ENCODE results near the gene OPN5.
A peak's percentile ranks its signal among the peaks of the same experiment; 100 is the strongest.
"Not testable (repeated sequence)": the region's sequence is repeated elsewhere in the genome, so short reads cannot be mapped to it uniquely, and the experiment has no call there.

OPN5 gene, protein sequence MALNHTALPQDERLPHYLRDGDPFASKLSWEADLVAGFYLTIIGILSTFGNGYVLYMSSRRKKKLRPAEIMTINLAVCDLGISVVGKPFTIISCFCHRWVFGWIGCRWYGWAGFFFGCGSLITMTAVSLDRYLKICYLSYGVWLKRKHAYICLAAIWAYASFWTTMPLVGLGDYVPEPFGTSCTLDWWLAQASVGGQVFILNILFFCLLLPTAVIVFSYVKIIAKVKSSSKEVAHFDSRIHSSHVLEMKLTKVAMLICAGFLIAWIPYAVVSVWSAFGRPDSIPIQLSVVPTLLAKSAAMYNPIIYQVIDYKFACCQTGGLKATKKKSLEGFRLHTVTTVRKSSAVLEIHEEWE

DNA sequence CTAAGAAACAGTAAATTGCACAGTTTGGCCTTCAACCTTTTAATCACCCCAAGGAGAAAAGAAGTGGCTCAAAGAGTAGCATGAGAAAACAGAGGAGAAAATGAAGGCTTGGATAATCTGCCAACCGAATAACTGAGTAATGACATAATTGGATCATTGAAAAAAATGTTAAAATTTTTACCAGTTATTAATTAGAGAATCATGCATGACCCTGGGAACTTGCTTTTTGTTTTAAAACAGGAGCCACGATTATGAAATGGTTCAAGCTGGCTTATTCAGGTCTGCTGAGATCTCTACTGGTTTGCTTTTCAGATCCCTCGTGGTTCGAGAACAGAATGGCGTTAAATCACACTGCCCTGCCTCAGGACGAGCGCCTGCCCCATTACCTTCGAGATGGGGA lies at the start of gene OPN5:
TSS of gene OPN5 (plus strand) at position 301 of the 400 bp plus-strand sequence. CDS start at position 336, 35 bp downstream.
- DNase-seq, result no peak

DNA sequence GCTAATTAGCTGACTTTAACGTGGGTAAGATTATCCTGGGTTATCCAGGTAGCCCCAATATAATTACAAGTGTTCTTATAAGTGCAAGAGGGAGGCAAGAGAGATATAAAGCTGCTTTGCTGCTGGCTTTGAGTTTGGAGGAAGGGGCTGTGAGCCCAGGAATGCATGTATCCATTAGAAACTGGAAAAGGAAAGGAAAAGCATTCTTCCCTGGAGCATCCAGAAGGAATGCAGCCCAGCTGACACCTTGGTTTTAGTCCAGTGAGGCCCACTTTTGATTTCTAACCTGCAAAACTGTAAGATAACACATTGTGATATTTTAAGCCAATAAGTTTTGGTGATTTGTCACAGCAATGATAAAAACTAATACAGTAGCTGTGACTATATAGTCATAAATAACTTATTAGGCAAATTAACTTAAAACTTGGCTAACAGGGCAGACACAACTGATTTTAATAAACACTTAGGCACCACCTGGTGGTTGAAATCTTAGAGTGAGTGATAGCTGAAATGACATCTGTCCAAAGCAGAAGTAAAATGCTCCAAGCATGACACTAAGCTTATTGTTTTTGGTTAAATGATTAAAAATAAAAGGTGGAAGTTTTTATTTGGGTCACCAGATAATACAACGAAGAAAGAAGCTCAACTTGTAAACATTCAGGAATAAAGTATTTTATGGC lies 47.8 kb upstream of the OPN5 start:
- peak in 1 of 2 experiments; percentile 13 for DNase-seq

DNA sequence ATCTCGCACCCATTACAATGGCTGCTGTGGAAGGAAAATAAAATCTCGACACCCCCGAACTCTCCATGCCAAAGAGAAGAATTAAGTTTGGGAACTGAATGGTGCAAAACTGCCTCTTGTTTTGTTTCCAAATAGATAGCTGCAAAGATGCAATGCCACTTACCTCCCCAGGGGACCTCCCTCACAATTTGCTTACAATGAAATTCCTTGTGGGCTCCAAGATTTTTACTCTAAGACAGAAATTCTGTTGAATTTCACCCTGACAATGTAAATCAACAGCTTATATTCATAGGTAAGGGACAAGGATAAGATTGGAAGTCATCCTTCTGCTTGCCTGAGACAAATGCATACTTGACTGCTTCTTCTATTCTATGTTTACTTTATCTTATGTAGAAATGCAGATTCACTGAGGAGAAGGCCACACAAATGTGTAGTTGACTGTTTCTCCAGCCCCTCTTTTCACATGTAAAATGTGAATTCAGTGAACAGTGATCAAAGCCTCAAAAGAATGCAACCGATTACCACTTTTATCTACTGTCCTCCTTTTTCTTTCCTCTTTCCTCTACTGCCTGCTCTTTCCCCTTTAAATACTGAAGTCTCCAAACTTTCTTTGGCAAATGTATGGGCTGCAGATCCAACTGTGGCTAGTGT lies 46.9 kb upstream of the OPN5 start:
- DNase-seq, result no peak

DNA sequence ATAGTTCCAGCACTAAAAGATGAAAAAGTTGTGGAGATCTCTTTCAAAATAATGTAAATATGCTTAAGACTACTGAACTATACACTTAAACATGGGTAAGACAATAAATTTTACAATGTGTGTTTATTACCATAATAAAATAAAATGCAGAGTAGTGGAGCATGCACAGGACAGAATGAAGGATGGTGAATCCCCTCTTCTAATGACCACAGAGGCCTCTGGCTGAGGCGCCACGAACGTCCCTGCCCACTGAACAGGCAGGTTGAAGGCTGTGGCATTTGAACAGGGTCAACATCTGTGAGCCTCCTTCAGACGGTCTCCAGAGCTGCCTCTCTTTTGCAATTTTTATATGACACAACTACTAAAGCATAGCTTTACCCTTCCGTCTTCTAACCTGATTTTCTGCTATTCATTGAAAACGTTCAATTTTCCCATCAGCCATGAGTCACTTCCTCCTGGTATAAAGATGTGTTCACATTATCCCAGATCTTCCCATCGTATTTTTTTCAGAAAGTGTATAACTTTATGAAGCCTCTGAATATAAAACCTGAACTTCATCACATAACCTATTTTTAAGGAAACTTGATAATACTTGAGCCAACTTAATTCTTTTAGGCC lies 45.6 kb upstream of the OPN5 start:
- DNase-seq, result no peak

DNA sequence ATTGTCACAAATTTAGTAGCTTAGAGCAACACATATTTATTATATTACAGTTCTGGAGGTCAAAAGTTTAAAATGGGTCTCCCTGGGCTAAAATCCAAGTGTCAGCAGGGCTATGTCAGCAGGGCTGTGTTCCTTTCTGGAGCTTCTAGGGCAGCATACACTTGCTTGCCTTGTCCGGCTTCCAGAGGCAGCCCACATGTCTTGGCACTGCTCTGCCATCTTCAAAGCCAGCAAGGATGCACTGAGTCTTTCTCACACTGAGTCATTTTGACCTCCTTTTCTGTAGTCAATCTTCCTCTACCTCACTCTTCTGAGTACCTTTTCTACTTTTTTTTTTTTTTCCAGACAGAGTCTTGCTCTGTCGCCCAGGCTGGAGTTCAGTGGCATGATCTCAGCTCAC lies 44.4 kb upstream of the OPN5 start:
- no peak for DNase-seq

DNA sequence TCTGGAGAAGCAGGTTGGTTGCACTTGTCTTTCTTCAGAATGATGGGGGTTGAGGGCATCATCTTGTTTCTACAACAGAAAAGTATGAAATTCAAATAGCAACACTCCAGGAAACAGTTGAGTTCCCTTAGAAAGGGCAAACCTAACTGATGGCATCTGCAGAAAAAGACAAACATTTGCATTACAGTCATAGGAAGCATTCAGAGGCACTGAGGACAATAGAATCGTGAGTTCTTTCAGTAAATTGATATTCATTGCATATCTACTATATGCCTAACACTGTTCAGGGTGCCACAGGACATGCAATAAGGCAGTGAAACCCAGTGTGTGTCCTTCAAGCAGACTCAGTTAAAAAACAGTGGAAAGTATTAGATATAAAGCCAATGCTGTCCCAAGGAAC lies 41.1 kb upstream of the OPN5 start:
- DNase-seq, result no peak

DNA sequence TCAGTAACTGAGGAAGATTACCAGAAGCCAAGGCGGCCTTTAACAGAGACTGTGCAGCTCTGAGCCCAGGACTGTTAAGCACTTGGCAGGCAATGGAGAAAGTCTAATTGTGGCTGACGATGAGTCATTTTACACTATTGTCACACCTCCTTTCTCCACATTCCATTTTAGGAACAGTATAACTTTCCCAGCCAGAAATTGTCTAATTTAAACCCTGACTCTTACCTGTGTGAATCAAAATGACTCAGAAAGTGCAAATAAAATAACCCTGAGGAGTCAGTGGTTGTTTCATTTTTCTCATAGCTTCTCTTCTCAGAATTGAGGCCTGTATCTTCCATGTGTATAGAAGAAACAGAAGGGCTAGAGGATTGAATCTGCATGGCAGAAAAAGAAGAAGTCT lies 40.0 kb upstream of the OPN5 start:
- no peak for DNase-seq

DNA sequence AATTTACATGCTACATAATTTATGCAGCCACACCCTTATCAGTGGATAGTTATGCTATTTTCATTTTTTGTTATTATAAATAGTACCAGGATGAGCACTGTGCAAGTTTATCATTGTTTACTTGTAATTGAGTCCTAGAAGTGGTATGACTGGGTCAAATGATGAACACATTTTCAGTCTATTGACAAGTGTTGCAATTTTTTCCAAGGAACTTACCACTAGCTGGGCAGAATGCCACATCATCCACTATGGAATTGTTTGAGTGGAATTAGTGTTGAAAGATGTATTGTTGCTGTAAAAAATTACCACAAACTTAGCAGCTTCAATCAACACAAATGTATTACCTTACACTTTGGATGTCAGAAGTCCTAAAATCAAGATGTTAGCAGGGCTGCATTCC lies 38.1 kb upstream of the OPN5 start:
- DNase-seq, result no peak

DNA sequence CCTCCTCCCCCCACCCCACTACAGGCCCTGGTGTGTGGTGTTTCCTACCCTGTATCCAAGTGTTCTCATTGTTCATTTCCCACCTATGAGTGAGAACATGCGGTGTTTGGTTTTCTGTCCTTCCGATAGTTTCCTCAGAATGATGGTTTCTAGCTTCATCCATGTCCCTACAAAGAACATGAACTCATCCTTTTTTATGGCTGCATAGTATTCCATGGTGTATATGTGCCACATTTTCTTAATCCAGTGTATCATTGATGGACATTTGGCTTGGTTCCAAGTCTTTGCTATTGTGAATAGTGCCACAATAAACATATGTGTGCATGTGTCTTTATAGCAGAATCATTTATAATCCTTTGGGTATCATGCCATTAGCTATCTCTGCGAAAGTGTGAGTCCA lies 36.6 kb upstream of the OPN5 start:
- not testable (repeated sequence) for DNase-seq

DNA sequence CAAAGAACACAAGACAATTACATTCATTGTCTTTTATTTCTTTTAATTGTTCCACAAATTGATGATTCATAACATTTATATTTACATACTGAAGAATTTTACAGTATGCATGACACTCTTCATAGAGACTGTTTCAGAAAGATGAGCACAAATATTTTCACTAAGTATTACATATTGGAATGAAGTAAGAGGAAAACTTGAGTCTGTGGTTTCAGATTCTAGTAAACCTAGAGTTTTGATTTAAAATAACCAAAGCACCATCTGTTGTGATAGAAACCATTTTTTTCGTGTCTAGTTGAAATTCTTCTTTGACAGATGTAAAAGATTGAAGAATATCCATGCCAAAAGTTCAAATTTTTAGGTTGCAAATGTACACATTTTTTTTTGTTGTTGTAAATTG lies 32.1 kb upstream of the OPN5 start:
- DNase-seq, result no peak

DNA sequence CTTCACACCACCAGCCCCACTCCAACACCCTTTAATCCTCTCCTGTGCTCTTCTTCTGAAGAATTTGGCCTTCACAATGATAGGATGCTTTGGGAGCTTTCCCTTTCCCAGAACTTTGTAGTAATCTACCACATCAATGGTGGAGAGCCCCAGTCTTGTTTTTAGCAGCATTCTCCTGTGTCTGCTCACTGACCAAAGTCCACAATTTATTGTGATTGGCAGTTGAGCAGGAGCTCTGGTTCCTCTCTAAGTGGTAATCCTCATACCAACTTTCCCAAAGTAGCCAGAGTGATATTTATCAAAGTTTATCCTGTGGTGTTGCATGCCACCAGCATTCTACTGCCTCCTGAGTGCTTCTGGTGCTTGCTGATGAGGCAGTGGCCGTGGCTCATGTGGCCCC lies 29.0 kb upstream of the OPN5 start:
- no peak for DNase-seq

DNA sequence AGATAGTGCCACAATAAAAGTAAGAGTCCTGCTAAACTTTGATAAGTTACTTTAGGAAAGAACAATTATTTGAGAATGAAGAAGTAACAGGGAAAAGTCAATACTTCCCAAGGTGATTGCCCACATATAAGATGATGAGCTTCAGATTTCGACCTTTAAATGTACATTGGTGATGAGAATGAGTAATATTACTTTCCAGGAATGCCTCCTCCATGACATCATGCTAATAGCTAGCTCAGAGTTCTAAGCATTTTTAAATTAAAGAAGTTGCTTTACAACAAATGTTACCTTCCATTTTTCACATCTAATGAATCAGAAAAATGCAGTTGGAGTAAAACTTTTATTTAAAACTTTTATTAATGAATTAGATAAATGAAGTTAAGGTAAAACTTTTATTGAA lies 22.5 kb upstream of the OPN5 start:
- DNase-seq, result no peak

DNA sequence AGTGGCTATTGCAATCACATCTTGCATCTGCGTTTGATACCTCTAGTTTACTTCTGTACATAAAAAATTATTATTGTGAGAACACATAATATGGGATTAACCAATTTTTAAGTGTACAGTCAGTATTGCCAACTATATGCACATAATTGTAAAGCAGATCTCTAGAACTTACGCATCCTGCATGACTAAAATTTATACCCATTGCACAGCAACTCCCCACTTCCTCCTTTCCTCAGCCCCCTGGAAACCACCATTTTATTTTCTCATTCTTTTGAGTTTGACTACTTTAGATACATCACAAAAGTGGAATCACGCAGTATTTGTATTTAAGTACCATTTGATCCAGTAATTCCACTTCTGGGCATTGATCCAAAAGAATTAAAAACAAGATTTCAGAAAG lies 19.3 kb upstream of the OPN5 start:
- no peak for DNase-seq

DNA sequence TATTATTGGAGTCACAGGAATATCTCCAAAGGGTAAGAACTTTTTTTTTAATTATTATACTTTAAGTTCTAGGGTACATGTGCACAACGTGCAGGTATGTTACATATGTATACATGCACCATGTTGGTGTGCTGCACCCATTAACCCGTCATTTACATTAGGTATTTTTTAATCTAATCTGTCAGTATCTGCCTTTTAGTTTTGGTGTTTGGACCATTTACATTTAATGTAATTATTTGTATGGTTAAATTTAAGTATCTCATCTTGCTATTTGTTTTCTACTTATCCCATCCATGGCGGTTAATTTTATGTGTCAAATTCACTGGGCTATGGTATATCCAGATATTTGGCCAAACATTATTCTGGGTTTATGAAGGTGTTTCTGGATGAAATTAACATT lies 15.4 kb upstream of the OPN5 start:
- DNase-seq, result no peak

DNA sequence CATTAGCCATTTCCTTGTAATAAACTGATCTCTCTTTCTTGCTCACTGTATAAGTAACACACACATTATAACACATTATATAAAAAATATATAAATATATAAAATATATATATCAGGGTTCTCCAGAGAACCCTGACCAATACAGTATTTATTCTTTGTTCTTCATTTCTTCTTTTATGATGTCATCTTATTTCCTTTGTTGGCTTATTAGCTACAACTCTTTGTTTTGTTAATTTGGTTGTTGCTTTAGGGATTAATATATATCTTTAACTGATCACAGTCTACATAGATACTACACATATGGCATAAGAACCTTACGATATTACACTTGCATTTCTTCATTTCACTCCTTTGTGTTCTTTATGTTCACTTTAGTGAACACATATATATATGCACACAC lies 14.7 kb upstream of the OPN5 start:
- no peak for DNase-seq

DNA sequence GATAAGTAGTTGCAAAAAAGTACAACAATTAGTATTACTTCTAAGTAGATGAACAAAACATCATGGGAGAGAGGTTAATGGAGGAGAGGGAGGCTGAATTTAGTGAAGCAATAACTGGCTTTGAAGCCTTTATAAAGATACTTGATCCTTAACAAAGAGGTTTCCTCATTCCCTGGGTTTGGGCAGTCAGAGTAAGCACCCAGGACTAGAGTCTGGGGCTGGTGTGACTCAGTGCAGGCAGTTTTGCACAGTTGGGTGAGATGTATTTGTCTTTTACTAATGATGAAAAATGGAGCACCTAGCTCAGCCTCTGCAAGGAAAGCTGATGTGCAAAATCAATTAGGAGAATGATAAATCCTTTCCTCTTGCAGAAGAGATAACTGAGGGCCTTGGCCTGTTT lies 11.8 kb upstream of the OPN5 start:
- no peak for DNase-seq

DNA sequence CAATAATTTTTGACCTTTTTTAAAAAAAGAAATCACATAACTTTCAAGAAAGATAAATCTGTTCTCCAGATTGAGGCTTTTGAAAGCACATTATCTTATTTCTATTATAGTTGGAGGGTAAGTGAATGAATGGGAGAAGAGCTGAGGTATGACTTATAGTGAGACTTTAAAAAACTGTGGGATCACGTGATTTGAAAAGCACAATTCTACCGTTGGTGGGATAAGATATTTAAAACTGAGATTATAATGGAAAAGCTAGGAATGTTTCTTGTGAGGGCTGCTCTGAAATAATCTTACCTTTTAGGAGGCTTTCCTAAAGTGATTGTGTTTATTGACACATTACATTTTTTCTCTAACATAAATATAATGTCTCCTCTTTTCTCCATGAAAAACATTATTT lies 9.5 kb upstream of the OPN5 start:
- DNase-seq, result no peak

DNA sequence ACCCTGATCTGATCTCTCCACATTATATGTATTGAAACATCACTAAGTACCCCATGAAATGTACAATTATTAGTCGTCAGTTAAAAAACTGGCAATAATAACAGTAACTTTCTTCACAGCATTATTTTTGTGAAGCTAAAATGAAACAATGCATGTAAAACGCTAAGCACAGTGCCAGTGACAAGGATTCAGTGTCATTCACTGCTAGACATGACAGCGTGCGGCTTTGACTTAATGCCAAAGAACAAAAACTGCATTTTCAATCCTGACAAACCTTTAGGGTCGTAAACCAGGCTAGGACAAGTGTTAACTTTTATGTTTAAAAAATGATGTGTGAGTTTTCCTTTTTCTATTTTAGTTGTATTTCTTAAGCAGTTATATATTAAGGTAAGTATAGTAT lies 8.8 kb upstream of the OPN5 start:
- DNase-seq, result no peak

DNA sequence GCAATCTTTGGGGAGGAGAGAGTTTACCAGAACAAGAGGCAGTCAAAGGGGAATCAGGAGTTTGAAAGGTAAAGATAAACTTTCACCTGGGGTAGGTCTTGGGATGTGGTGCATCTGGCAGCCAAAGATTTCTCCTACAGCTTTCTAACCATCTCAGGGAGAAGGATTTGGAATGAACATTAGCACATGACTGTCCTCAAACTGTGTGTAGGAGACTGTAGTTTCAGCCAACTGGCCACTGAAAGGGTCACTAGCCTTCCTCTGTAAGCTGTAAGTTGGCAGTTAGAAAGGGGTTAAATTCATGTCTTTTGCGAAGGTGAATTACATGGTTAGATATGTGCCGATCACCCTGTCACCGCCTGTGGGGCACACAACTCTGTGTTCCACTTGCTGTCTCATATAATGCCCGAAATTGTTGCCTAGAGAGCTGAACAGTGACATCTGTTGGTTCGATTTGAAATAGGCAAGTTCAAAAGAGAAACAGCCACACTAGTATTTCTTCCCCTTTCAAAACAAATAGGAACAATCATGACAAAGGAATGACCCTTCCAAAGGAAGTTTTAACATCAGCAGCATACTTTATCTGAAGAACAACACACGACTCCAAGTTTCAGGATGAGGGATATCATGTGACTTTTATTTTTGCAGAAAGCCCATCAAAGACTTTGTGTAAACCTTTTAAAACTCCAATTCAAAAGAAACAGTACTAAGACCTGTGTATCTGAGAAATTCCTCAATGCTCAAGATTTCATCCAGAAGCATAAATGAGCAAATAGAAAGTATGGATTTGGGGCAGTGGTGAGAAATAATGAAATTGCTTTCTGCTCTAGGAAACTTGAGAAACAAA lies 1.1 kb upstream of the OPN5 start:
- DNase-seq, result peak; percentile 54 to 67

DNA sequence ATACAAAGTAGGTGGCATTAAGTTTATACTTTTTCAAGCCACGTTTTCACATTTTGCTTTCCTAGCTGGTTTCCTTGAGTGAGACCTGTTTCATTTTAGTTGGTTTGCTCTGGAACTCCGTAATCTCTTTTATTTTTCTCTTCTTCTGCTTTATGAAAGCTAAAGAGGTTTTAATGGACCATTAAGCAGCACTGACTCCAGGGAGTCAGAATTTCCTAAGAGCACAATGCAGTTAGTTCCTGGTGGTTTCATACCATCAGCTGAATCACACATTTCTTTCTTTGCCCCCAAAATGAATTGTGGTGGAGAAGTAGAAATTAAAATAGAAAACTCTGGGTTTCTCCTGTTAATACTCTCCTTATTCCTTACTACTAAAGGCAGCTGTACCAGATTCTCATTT lies 3.4 kb downstream of the OPN5 start:
- no peak for DNase-seq

DNA sequence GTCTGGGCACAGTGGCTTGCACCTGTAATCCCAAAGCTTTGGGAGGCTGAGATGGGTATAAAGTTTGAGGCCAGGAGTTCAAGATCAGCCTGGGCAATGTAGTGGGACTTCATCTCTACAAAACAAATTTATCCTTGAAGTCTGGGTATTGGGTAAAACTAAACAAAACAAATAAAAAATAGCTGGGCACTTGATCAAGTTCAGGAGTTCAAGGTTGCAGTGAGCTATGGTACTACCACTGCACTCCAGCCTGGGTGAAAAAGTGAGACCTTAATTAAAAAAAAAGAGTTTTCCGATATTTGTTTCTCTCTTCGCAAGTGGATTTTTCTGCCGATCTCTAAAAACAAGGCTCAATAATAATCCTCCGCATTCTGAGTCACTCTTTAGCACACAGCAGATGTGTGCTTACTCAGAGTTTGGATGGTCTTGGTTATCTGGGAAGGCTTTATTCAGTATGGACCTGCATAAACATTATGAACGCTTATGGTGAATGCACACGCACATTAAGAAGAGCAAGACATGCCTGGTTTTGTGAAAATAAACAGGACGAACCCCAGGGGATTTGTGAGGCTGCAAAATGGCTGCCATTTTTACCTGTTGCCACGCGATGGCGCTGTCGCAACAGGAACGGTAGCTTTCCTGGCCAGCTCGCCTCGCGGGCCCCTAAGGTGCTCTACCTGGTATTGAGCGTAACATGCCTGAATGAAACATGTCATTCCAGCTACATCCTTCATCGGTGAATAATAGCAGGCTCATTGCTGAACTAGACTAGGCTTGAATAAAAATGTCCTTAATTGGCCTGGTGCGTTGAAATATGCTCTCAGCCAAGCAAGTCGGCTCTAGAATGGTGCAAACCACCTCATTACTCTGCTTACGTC lies 6.0 kb downstream of the OPN5 start:
- peak; percentile 67 to 77 for DNase-seq

DNA sequence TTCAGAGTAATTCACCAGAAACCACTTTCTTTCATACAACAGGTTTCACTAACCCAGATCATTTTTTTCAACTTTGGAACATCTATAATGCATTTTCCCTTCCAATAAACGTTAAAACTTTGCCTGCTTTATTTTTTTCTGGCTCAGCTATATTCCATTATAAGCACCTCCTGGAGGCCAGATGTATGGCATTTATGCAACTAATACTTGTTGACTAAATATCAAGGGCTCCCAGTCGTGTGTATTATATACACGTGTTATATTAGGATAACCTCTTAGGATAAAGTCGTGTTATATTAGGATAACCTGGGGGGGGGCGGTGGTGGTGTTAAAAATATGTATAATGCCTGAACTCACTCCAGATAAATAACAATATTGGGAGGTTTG lies 6.7 kb downstream of the OPN5 start:
- DNase-seq, result no peak
